HG03159 (cell line): Measurements from ENCODE around the gene KIF22.
"Not testable (repeated sequence)": the region's sequence is repeated elsewhere in the genome, so short reads cannot be mapped to it uniquely, and the experiment has no call there.

Experiments
- ATAC-seq: cut with Tn5 transposase; IDR thresholded peaks from one replicate; pipeline ENCODE4 v1.9.1; 2021; ENCODE audit warnings: mild to moderate bottlenecking, moderate library complexity; ENCODE audit not compliant: unreplicated experiment

Gene KIF22

DNA sequence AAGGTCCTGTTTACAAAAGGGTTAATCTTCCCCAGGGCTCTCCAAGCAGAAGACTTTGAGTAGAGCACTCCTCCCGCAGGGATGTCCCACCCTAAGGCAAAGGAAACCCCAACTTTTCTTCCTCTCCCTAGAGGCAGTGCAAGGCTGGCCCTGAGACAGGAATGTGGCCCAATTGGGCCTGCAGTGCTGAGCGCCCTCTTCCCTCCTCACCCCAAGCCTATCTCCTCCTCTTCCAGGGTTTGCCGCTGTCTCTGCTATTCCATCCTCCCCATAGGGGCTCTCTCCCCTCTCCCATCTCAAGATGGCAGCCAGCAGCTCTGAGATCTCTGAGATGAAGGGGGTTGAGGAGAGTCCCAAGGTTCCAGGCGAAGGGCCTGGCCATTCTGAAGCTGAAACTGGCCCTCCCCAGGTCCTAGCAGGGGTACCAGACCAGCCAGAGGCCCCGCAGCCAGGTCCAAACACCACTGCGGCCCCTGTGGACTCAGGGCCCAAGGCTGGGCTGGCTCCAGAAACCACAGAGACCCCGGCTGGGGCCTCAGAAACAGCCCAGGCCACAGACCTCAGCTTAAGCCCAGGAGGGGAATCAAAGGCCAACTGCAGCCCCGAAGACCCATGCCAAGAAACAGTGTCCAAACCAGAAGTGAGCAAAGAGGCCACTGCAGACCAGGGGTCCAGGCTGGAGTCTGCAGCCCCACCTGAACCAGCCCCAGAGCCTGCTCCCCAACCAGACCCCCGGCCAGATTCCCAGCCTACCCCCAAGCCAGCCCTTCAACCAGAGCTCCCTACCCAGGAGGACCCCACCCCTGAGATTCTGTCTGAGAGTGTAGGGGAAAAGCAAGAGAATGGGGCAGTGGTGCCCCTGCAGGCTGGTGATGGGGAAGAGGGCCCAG is 22.4 kb downstream of the KIF22 start:
- no peak for ATAC-seq

GRCh38 chr16:29813644-29814562 is 23.4 kb downstream of the KIF22 start:
- no peak for ATAC-seq

DNA sequence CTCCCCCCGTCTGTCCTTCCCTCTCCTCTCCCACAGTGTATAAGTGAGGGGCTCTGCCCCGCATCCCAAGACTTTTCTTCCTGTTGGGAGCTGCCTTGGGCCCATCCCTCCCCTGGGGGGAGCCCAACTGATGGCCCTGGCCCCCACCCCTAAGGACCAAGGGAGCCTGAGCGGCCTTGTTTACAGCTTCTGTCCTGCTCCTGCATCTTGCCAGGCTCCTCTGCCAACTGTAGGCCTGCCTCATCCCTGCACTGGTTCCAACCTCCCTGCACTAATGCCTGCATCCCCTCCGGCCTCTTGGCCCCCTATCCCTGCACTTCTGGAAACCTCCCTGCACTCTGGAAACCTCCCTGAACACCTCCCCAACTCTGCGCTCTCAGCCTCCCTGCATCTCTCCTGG is 24.0 kb downstream of the KIF22 start:
- ATAC-seq = no peak

GRCh38 chr16:29815032-29815721 is 24.6 kb downstream of the KIF22 start:
- no peak for ATAC-seq

DNA sequence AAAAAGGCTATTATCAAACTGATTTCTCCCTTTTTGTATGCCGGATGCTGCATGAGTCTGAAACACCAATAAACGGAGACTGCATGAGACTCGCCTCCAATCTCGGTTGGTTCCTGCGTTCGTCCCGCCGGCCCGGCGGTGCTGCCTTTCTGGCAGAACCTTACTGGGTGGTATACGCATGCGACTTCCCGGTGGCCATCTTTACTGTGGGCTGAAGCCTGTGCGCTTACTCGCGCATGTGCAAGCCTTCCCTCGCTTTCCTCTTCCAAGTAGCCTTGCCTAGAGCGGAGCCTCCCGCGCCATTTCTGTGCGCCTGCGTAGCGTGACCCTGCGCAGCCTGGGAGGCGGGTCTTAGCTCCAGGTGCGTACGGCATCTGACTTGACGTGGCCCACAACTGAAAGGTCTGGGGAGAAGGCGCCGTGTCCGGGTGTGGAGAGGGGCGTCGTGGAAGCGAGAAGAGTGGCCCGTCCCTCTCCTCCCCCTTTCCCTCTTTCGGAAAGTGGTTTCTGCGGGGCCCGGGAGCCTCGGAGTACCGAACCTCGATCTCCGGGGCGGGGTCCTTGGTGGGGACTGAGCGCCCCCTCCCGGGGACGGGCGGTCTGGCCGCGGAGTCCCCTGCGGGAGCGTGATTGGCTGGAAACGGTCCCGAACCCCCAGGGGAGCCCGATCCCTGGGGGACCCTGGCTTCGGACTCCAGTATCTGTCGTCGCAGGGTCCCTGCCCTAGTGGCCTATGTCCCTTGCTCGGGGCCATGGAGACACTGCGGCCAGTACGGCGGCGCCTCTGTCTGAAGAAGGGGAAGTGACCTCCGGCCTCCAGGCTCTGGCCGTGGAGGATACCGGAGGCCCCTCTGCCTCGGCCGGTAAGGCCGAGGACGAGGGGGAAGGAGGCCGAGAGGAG is 25.5 kb downstream of the KIF22 start, which contains the start of gene PAGR1:
TSS of gene PAGR1 (plus strand) at position 360 of the 901 bp plus-strand sequence. CDS start at position 734, 374 bp downstream.
- peak; percentile 64 for ATAC-seq

GRCh38 chr16:29816694-29817441 is 26.3 kb downstream of the KIF22 start:
- peak; percentile 2 for ATAC-seq

GRCh38 chr16:29818082-29818481 is 27.5 kb downstream of the KIF22 start:
- no peak for ATAC-seq

DNA sequence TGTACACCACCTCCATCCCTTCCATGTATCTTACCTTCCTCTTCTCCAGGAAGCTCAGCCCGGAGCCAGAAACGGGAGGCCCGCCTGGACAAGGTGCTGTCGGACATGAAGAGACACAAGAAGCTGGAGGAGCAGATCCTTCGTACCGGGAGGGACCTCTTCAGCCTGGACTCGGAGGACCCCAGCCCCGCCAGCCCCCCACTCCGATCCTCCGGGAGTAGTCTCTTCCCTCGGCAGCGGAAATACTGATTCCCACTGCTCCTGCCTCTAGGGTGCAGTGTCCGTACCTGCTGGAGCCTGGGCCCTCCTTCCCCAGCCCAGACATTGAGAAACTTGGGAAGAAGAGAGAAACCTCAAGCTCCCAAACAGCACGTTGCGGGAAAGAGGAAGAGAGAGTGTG is 29.0 kb downstream of the KIF22 start:
- ATAC-seq = no peak

- no peak for ATAC-seq
These were observed 29.7 kb downstream of the KIF22 start, which contains the start of gene MVP for GRCh38 chr16:29820271-29820701. Gene MVP, plus strand, starts transcription at chr16:29820462. Its CDS starts 10,088 bp downstream, at chr16:29830550.

GRCh38 chr16:29820730-29821642 is 30.4 kb downstream of the KIF22 start:
- ATAC-seq = peak; percentile 38

GRCh38 chr16:29821643-29822115 is 31.1 kb downstream of the KIF22 start:
- ATAC-seq = no peak

DNA sequence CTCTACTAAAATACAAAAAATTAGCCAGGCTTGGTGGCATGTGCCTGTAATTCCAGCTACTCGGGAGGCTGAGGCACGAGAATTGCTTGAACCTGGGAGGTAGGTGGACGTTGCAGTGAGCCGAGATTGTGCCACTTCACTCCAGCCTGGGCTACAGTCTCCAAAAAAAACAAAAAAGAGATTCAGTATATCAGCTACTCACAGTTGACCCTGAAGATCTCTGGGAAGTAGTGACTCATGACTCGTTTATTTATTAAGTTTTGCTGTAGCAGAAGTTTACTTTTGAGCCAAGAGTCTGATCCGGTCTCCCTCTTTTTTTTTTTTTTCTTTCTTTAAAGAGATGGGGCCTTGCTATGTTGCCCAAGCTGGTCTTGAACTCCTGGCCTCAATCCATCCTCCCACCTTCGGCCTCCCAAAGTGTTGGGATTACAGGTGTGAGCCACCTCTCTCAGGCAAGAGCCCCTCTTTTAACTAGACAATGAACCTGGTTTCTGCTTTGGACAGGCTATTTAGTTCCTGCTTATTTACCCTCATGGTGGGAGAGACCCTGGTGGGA is 34.1 kb downstream of the KIF22 start:
- ATAC-seq = no peak

DNA sequence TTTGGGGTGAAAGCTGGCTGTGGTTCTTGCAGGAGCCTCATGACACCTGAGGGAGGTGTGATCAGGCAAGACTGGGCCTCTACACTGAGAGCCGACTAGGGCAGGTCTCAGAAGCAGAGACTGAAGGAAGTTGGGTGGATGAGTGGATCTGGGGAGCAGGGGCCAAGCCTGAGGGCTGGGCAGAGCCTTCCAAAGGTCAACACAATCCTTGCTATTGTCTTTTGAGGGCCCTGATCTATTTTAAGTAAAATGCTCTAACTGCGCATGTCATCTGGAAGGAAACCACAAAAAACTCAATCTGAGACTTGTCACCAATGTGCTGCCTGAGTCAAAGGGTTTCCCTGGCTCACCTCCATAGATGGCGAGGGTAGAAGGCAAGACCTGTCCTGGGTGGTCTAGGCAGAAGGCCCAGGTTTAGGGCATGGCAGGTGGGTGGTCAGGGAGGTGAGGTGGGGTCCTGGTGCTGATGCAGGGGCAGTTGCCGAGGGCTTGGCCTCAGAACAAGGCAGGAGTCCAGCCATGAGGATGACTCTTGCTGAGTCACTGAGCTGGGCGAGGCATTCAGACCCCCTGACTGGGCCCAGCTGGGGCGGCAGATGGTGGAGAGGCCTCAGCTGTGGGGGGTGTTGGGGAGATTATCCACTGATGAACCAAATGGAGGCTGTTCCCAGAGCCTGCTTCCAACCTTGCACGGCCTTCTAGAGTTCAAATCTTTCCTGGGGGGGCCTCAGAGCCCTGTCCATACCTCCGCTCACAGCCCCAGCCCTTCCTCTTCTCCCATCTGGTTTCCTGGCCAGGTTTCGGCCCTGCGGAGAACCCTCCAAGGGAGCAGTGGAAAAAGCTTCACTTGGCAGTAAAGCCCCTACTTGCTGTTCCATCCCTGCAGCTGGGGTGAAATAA is 34.8 kb downstream of the KIF22 start:
- no peak for ATAC-seq

DNA sequence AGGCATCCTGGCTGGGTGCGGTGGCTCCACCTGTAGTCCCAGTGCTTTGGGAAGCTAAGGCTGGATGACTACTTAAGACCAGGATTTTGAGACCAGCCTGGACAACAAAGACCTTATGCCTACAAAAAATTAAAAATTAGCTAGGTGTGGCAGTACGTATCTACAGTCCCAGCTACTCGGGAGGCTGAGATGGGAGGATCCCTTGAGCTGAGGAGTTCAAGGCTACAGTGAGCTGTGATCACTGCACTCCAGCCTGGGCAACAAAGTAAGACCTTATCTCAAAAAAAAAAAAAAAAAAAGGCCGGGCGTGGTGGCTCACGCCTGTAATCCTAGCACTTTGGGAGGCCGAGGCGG is 35.8 kb downstream of the KIF22 start:
- ATAC-seq = no peak

DNA sequence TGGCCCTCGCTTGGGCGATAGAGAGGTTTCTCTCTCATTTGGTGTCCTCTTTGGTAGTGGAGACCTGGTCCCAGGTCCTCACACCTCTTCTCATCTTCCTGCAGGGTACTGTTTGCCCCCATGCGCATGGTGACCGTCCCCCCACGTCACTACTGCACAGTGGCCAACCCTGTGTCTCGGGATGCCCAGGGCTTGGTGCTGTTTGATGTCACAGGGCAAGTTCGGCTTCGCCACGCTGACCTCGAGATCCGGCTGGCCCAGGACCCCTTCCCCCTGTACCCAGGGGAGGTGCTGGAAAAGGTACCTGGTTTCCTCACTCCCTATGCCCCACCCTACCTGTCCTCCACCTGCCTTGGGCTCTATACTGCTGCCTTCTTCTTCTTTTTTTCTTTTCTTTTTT is 40.2 kb downstream of the KIF22 start:
- ATAC-seq = no peak

- ATAC-seq = no peak
These were observed 40.9 kb downstream of the KIF22 start for GRCh38 chr16:29831490-29831889.

DNA sequence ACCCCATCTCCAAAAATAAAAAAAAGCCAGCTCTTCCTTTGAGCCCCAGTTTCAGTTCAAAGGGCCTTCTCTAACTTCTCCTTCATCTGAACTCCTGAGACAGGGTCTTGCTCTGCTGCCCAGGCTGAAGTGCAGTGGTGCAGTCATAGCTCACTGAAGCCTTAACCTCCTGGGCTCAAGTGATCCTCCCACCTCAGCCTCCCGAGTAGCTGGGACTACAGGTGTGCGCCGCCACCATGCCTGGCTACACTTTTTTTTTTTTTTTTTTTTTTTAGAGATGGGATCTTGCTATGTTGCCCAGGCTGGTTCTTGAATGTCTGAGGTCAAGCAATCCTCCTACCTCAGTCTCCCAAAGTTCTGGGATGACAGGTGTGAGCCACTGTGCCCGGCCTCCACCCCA is 42.7 kb downstream of the KIF22 start:
- ATAC-seq = not testable (repeated sequence)
